Activated CD4-positive, alpha-beta T cell treated with anti-CD3 and anti-CD28 coated beads for 48 hours (primary cell): ENCODE data around the gene MRAS.

Experiments
- DNase-seq: peaks from one replicate; pipeline ENCODE4 v3.0.0-alpha.2; 2020

The MRAS gene

GRCh38 chr3:138344754-138345153 lies 3.6 kb upstream of the MRAS start:
- no peak for DNase-seq

- DNase-seq, result no peak
These were observed 668 bp downstream of the MRAS start for GRCh38 chr3:138348754-138349739.

- no peak for DNase-seq
These were observed 1.7 kb downstream of the MRAS start for GRCh38 chr3:138349926-138350665.

GRCh38 chr3:138351151-138351550 lies 2.8 kb downstream of the MRAS start:
- no peak for DNase-seq

- DNase-seq, result no peak
These were observed 3.7 kb downstream of the MRAS start for GRCh38 chr3:138351916-138352550.

- DNase-seq, result no peak
These were observed 6.0 kb downstream of the MRAS start for GRCh38 chr3:138354376-138354775.

GRCh38 chr3:138355071-138355470 lies 6.7 kb downstream of the MRAS start:
- no peak for DNase-seq

- DNase-seq, result no peak
These were observed 8.5 kb downstream of the MRAS start for GRCh38 chr3:138356730-138357405.

- DNase-seq, result no peak
These were observed 11.0 kb downstream of the MRAS start for GRCh38 chr3:138359148-138359918.

GRCh38 chr3:138359919-138360868 lies 11.8 kb downstream of the MRAS start:
- DNase-seq, result no peak

GRCh38 chr3:138360869-138361525 lies 12.6 kb downstream of the MRAS start:
- DNase-seq, result no peak

GRCh38 chr3:138361561-138361971 lies 13.2 kb downstream of the MRAS start:
- no peak for DNase-seq

GRCh38 chr3:138362538-138362937 lies 14.2 kb downstream of the MRAS start:
- DNase-seq, result no peak

GRCh38 chr3:138363322-138363721 lies 14.9 kb downstream of the MRAS start:
- DNase-seq, result no peak

- no peak for DNase-seq
These were observed 16.2 kb downstream of the MRAS start for GRCh38 chr3:138364356-138365252.

GRCh38 chr3:138365253-138365555 lies 16.8 kb downstream of the MRAS start:
- DNase-seq, result no peak

- no peak for DNase-seq
These were observed 17.8 kb downstream of the MRAS start for GRCh38 chr3:138366006-138366759.

GRCh38 chr3:138367326-138367850 lies 19.0 kb downstream of the MRAS start:
- no peak for DNase-seq
